Measurements from ENCODE around the gene LYL1.

LYL1 gene

GRCh38 chr19:13104848-13105711 is 2.4 kb upstream of the LYL1 start:
- DNase-seq, result peak; percentile 28 to 49

- DNase-seq, result peak; percentile 79 to 81
These were observed 1.7 kb upstream of the LYL1 start for GRCh38 chr19:13104360-13104847.

GRCh38 chr19:13103581-13104359 is 1.1 kb upstream of the LYL1 start:
- no peak for DNase-seq

- no peak for DNase-seq
These were observed 317 bp downstream of the LYL1 start for GRCh38 chr19:13102416-13102665.

GRCh38 chr19:13101590-13102415 is 855 bp downstream of the LYL1 start:
- DNase-seq, result no peak

- DNase-seq, result no peak
These were observed 1.6 kb downstream of the LYL1 start for GRCh38 chr19:13100841-13101589.

- peak; percentile 77 to 84 for DNase-seq
These were observed 2.5 kb downstream of the LYL1 start for GRCh38 chr19:13100031-13100588.

- DNase-seq, result peak; percentile 69 to 79
These were observed 3.3 kb downstream of the LYL1 start for GRCh38 chr19:13099073-13099999.

GRCh38 chr19:13098277-13099072 is 4.2 kb downstream of the LYL1 start:
- DNase-seq, result peak; percentile 23 to 27

GRCh38 chr19:13097463-13098258 is 5.0 kb downstream of the LYL1 start:
- peak; percentile 28 to 34 for DNase-seq

- no peak for DNase-seq
These were observed 5.6 kb downstream of the LYL1 start for GRCh38 chr19:13097033-13097462.

GRCh38 chr19:13095934-13096927 is 6.4 kb downstream of the LYL1 start:
- peak; percentile 21 to 33 for DNase-seq

GRCh38 chr19:13095393-13095784 is 7.3 kb downstream of the LYL1 start:
- no peak for DNase-seq

GRCh38 chr19:13094771-13095392 is 7.8 kb downstream of the LYL1 start:
- no peak for DNase-seq

- DNase-seq, result no peak
These were observed 8.6 kb downstream of the LYL1 start for GRCh38 chr19:13094106-13094504.

- peak; percentile 78 to 84 for DNase-seq
These were observed 9.1 kb downstream of the LYL1 start for GRCh38 chr19:13093407-13094105.
